BLaER1 treated with 17β-estradiol and CSF1 and Interleukin-3, amounts not matched to agents 10 nM and 100 nM (cell line): ENCODE data around the gene FBXL16.

Experiments used
- H3K27ac ChIP-seq, 11 experiments: shearing (Covaris generic); formaldehyde crosslinking; 2 replicates each; pipeline ENCODE4 v1.8.1; 2022
- H3K27me3 ChIP-seq, 11 experiments: shearing (Covaris generic); formaldehyde crosslinking; 2 replicates each; pipeline ENCODE4 v1.8.1; 2022
- H3K36me3 ChIP-seq, 11 experiments: shearing (Covaris generic); formaldehyde crosslinking; 2 replicates each; pipeline ENCODE4 v1.8.1; 2022
- H3K4me1 ChIP-seq, 10 experiments: shearing (Covaris generic); formaldehyde crosslinking; 2 replicates each; pipeline ENCODE4 v1.8.1; 2022
- H3K4me2 ChIP-seq, 11 experiments: shearing (Covaris generic); formaldehyde crosslinking; 2 replicates each; pipeline ENCODE4 v1.8.1; 2022
- H3K4me3 ChIP-seq, 10 experiments: shearing (Covaris generic); formaldehyde crosslinking; 2 replicates each; pipeline ENCODE4 v1.8.1; 2022
- H3K9ac ChIP-seq, 11 experiments: shearing (Covaris generic); formaldehyde crosslinking; 2 replicates each; pipeline ENCODE4 v1.8.1; 2022
- H3K9me3 ChIP-seq, 11 experiments: shearing (Covaris generic); formaldehyde crosslinking; replicated peaks in 1 of 11; 2 replicates each; pipeline ENCODE4 v1.8.1; 2022
- H4K20me1 ChIP-seq, 11 experiments: shearing (Covaris generic); formaldehyde crosslinking; 2 replicates each; pipeline ENCODE4 v1.8.1; 2022
- Cebpa-rat ChIP-seq, 11 experiments: shearing (Covaris generic); IDR thresholded peaks; 2 replicates each; pipeline ENCODE4 v1.8.1; 2022

The FBXL16 gene

DNA sequence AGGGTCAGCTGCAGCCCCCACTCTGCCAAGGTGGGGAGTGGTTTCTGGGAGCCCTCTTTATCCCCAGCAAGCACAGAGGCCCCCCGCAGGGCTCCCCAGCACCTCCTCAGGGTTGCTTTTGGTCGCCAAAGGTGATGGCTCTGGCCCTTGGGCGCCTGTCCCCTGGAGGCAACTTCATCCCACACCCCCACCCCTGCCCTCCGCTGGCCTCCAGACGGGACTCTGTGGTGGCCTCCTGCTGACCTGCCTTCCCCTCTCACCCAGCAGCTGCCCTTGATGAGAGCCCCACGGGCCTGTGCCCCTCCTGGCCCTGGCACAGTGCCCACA, 45.5 kb downstream of the FBXL16 start:
- peak overlapping the region in 7 of 11 experiments; percentile 29 to 53 (median 48); a peak in 12 of 22 replicates for H3K27ac ChIP-seq
- H3K4me1 ChIP-seq: peaks cover 14 to 38% (median 29%) of the 10 kb centered on the region in 10 experiments
- H4K20me1 ChIP-seq: peaks cover 0 to 60% (median 0%) of the 10 kb centered on the region in 11 experiments; a peak in 5 of 22 replicates
- TF ChIP-seq Cebpa-rat (IDR thresholded peaks at IDR 0.05): no peak
- H3K4me3 ChIP-seq: 0 out of 20 replicates have a peak overlapping the region, but pooled peaks of 1 of the 10 experiments have one; percentile 34
- H3K27me3 ChIP-seq: no peaks in the 10 kb centered on the region
- peak overlapping the region in 8 of 11 experiments; percentile 17 to 54 (median 36); a peak in 14 of 22 replicates for H3K9ac ChIP-seq
- no peaks in the 10 kb centered on the region for H3K9me3 ChIP-seq
- peaks cover 0 to 63% (median 43%) of the 10 kb centered on the region in 11 experiments; a peak in 20 of 22 replicates for H3K36me3 ChIP-seq
- H3K4me2 ChIP-seq: peak overlapping the region; percentile 39 to 82 (median 63); a peak in 21 of 22 replicates

DNA sequence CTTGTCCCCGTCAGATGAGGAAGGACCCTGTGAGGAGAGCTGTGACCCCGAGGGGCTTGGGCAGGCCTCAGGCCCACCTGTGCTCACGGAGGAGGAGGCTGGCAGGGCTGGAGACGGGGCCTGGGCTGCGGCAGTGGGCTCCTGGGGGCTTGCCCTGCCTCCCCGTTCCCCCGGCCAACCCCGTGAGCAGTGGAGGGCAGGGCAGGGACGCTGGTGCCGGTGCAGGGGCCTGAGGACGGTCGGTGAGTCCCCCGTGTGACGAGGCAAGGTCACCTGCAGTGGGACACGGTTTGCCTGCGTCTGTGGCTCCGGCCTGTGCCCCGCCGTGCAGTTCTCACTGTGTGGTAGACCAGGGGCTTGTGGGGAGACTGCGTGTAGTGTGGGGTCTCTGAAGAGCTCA, 46.0 kb downstream of the FBXL16 start:
- Histone ChIP-seq H3K27me3 (no peaks in the 10 kb centered on the region), H3K9me3 (no peaks in the 10 kb centered on the region), H3K27ac (0 out of 22 replicates have a peak overlapping the region, but pooled peaks of 1 of the 11 experiments have one; percentile 35), H3K4me3 (no peak overlapping the region), H3K4me1 (peaks cover 14 to 33% (median 29%) of the 10 kb centered on the region in 10 experiments), H3K4me2 (peak overlapping the region in 3 of 11 experiments; percentile 68 to 82 (median 75); a peak in 3 of 22 replicates), H3K36me3 (peaks cover 0 to 68% (median 45%) of the 10 kb centered on the region in 11 experiments; a peak in 20 of 22 replicates), H4K20me1 (peaks cover 0 to 64% (median 0%) of the 10 kb centered on the region in 11 experiments; a peak in 5 of 22 replicates), H3K9ac (peak overlapping the region in 2 of 11 experiments; percentile 30 to 38; a peak in 1 of 22 replicates)
- TF ChIP-seq Cebpa-rat (IDR thresholded peaks at IDR 0.05): no peak

DNA sequence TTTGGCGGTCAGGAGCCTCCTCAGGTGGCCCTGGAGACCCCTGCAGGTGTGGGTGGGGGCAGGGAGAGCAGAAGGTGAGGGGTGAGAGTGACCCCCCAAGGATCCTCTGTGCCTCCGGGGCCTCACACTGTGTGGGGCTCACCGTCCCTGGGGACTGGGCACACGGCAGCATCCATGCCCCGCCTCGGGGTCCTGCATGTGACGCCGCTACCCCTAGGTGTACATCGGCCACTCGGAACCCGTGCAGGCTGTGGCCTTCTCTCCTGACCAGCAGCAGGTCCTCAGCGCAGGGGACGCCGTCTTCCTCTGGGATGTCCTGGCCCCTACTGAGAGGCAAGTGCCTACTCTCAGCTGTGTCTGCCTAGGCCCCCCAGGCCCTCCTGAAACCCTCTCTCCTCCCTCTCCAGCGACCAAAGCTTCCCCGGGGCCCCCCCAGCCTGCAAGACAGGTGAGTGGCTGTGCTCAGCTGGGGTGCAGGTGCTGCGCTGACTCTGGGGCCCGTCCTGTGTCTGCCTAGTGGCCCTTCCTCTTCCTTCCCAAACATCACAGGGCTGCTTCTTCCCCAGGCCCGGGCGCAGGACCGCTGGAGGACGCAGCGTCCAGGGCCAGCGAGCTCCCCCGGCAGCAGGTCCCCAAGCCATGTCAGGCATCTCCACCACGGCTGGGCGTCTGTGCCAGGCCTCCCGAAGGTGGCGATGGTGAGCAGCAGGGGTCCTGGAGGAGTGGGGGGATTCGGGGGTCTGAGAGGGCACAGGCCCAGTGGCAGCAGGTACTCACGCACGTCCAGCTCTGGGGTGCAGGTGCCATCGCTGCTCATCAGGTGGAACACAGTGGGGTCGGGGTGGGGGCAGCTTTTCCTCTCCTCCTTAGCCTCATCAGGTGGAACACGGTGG, 46.7 kb downstream of the FBXL16 start:
- Histone ChIP-seq H3K27me3 (no peaks in the 10 kb centered on the region), H3K9ac (no peak overlapping the region), H3K27ac (no peak overlapping the region), H3K4me1 (peaks cover 14 to 27% (median 24%) of the 10 kb centered on the region in 10 experiments), H3K36me3 (peaks cover 0 to 74% (median 47%) of the 10 kb centered on the region in 11 experiments; a peak in 20 of 22 replicates), H3K4me2 (no peak overlapping the region), H3K4me3 (no peak overlapping the region), H4K20me1 (peaks cover 0 to 64% (median 0%) of the 10 kb centered on the region in 11 experiments; a peak in 5 of 22 replicates), H3K9me3 (no peaks in the 10 kb centered on the region)
- no peak for TF ChIP-seq Cebpa-rat (IDR thresholded peaks at IDR 0.05)

DNA sequence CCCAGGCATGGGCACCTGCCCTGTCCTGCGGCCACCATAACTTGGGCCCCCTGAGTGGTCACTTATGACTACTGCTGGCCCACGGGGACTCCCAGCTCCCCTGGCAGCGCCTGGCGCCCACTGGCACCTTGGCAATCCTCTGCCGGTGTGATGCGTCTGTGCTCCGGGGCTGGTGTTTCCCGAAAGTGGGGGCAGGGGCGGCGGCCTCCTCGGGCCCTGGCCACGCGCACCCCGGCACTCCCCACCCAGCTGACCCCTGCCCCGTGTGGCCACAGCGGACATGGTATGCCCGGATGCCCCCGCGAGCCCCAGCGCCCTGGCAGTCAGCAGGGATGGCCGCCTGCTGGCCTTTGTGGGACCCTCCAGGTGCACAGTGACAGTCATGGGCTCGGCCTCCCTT, 48.1 kb downstream of the FBXL16 start:
- Histone ChIP-seq H3K27ac (no peak overlapping the region), H3K4me3 (no peak overlapping the region), H3K9ac (no peak overlapping the region), H3K27me3 (no peaks in the 10 kb centered on the region), H3K4me1 (peaks cover 14 to 20% (median 18%) of the 10 kb centered on the region in 10 experiments), H3K4me2 (no peak overlapping the region), H3K9me3 (no peaks in the 10 kb centered on the region), H4K20me1 (peaks cover 0 to 77% (median 0%) of the 10 kb centered on the region in 11 experiments; a peak in 5 of 22 replicates), H3K36me3 (peaks cover 0 to 83% (median 60%) of the 10 kb centered on the region in 11 experiments; a peak in 20 of 22 replicates)
- TF ChIP-seq Cebpa-rat (IDR thresholded peaks at IDR 0.05): no peak

DNA sequence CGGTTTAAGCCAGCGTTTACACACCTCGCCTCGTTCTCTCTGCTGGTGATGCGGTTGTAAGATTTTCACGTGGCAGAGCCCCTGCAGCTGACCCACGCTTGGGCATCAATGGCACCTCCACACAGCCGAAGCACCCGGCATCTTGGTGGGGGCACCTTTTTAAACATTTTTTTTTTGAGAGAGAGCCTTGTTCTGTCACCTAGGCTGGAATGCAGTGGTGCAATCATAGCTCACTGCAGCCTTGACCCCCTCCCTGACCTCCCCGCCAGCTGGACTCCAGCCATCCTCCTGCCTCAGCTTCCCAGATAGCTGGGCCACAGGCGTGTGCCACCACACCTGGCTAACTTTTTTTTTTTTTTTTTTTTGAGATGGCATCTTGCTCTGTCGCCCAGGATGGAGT, 51.6 kb downstream of the FBXL16 start:
- no peaks in the 10 kb centered on the region for H3K27me3 ChIP-seq
- H4K20me1 ChIP-seq: peaks cover 0 to 66% (median 0%) of the 10 kb centered on the region in 11 experiments; a peak in 3 of 22 replicates
- no peaks in the 10 kb centered on the region for H3K9me3 ChIP-seq
- H3K9ac ChIP-seq: 0 out of 22 replicates have a peak overlapping the region, but pooled peaks of 1 of the 11 experiments have one; percentile 22
- peaks cover 10 to 18% (median 11%) of the 10 kb centered on the region in 10 experiments for H3K4me1 ChIP-seq
- no peak overlapping the region for H3K4me2 ChIP-seq
- no peak overlapping the region for H3K4me3 ChIP-seq
- no peak for TF ChIP-seq Cebpa-rat (IDR thresholded peaks at IDR 0.05)
- H3K27ac ChIP-seq: no peak overlapping the region
- H3K36me3 ChIP-seq: peaks cover 0 to 85% (median 68%) of the 10 kb centered on the region in 11 experiments; a peak in 20 of 22 replicates

DNA sequence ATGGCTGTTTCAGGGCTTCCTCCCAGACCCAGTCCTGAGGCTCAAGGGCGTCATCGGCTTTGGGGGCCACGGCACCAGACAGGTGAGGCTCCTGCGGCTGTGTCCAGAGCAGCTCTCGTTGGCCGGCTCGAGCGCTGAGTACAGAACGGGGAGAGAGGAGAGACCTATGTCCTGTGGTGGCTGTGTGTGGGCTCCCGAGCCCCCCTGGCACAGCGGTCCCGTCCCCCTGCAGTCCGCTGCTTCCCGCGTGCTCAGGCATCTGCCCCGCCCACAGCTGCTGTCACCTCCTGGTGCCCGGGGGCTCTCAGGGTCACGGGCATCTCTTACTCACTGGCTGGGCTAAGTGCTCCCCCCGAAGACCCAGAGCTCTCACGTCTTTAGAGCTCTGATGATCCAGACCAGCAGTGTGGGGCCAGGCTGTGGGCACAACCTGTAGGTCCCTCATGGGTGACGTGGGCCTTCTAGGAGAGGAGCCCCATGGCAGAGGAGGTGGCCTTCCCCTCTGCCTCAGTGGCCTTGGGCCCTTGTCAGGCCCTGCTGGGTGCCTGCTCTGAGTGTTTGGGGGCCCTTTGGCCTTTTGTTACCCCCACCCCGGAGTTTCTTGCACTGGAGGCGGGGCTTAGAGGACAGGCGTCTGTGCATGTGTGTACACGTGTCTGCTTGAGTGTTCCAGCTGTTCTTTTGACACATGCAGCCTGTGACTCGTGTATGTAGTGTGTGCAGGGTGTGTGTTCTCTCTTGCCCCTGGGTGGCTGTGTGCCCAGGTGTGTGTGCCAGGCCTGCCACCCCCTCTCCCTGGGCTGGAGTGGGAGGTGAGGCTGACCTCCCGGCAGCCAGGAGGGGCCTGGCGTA, 52.9 kb downstream of the FBXL16 start:
- Histone ChIP-seq H3K9me3 (no peaks in the 10 kb centered on the region), H3K9ac (peak overlapping the region in 1 of 11 experiments; percentile 41; a peak in 3 of 22 replicates), H3K27ac (no peak overlapping the region), H3K27me3 (no peaks in the 10 kb centered on the region), H4K20me1 (peaks cover 0 to 59% (median 3%) of the 10 kb centered on the region in 11 experiments; a peak in 12 of 22 replicates), H3K36me3 (peaks cover 0 to 72% (median 55%) of the 10 kb centered on the region in 11 experiments; a peak in 20 of 22 replicates), H3K4me2 (no peak overlapping the region), H3K4me3 (no peak overlapping the region), H3K4me1 (peaks cover 20 to 30% (median 25%) of the 10 kb centered on the region in 10 experiments)
- TF ChIP-seq Cebpa-rat (IDR thresholded peaks at IDR 0.05): no peak

DNA sequence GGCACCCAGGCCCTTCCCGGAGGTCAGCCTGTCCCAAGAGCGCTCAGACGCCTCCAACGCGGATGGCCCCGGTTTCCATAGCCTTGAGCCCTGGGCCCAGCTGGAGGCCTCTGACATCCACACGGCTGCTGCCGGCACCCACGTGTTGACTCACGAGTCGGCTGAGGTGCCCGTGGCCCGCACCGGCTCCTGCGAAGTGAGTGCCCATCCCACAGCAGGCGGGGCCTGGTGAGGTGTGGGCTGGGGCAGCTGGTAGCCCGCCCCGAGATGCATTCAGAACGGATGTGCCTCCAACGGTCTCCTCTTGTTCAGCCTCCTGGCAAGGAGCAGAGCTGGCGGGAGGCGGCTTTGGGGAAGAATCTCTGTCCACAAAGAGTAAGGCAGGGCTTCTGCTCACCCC, 53.8 kb downstream of the FBXL16 start:
- Histone ChIP-seq H3K36me3 (peaks cover 0 to 70% (median 51%) of the 10 kb centered on the region in 11 experiments; a peak in 19 of 22 replicates), H3K4me1 (peaks cover 28 to 39% (median 33%) of the 10 kb centered on the region in 10 experiments), H3K27ac (no peak overlapping the region), H3K9me3 (no peaks in the 10 kb centered on the region), H3K4me2 (no peak overlapping the region), H4K20me1 (peaks cover 0 to 59% (median 11%) of the 10 kb centered on the region in 11 experiments; a peak in 16 of 22 replicates), H3K4me3 (no peak overlapping the region), H3K9ac (peak overlapping the region in 2 of 11 experiments; percentile 9 to 24; a peak in 2 of 22 replicates), H3K27me3 (no peaks in the 10 kb centered on the region)
- no peak for TF ChIP-seq Cebpa-rat (IDR thresholded peaks at IDR 0.05)

DNA sequence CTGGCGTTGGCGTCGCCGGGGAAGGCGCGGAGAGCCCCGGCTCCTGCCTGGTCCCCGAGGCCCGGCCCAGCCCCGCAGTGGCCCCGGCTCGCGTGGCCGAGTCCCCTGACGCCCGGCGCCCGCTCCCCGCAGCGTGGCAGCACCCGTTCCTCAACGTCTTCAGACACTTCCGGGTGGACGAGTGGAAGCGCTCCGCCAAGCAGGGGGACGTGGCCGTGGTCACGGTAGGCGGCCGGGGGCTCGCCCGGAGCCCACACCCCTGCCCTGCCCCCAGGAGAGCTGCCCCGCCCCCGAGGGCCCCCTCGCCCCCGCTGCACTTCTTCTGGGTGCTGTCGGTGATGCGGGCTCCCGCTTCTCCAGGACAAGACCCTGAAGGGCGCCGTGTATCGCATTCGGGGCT, 56.0 kb downstream of the FBXL16 start:
- peak overlapping the region; percentile 57 to 95 (median 84) for H3K4me3 ChIP-seq
- H3K4me1 ChIP-seq: peaks cover 46 to 61% (median 51%) of the 10 kb centered on the region in 10 experiments
- H3K9ac ChIP-seq: peak overlapping the region; percentile 86 to 95 (median 91)
- peaks cover 14 to 63% (median 30%) of the 10 kb centered on the region in 11 experiments; a peak in 19 of 22 replicates for H4K20me1 ChIP-seq
- H3K36me3 ChIP-seq: peaks cover 0 to 67% (median 40%) of the 10 kb centered on the region in 11 experiments; a peak in 19 of 22 replicates
- H3K27me3 ChIP-seq: no peaks in the 10 kb centered on the region
- H3K4me2 ChIP-seq: peak overlapping the region; percentile 86 to 99 (median 95)
- TF ChIP-seq Cebpa-rat (IDR thresholded peaks at IDR 0.05): no peak
- no peaks in the 10 kb centered on the region for H3K9me3 ChIP-seq
- H3K27ac ChIP-seq: peak overlapping the region; percentile 79 to 91 (median 86)
